GM21381 (cell line): ENCODE results near the gene CD300C.
"Not testable (repeated sequence)": the region's sequence is repeated elsewhere in the genome, so short reads cannot be mapped to it uniquely, and the experiment has no call there.

ENCODE experiments used
- ATAC-seq: cut with Tn5 transposase; IDR thresholded peaks from one replicate; pipeline ENCODE4 v1.9.1; 2021; ENCODE audit warnings: mild to moderate bottlenecking, moderate library complexity; ENCODE audit not compliant: unreplicated experiment

The CD300C gene

GRCh38 chr17:74545843-74546230, at the start of gene CD300C:
Gene CD300C, minus strand, starts transcription at chr17:74546115. Its CDS starts 333 bp downstream, at chr17:74545782.
- ATAC-seq = no peak

- ATAC-seq = no peak
Observed at GRCh38 chr17:74595037-74595750, 49.3 kb upstream of the CD300C start.

GRCh38 chr17:74592087-74592990, 46.4 kb upstream of the CD300C start, which contains the start of gene CD300LD:
Gene CD300LD, minus strand, starts transcription at chr17:74592283. Its CDS starts 81 bp downstream, at chr17:74592202.
- no peak for ATAC-seq

GRCh38 chr17:74591503-74591902, 45.6 kb upstream of the CD300C start:
- ATAC-seq = no peak

- no peak for ATAC-seq
Observed at GRCh38 chr17:74585711-74586110, 39.8 kb upstream of the CD300C start.

- ATAC-seq = no peak
Observed at GRCh38 chr17:74584292-74585060, 38.6 kb upstream of the CD300C start.

GRCh38 chr17:74582633-74583032, 36.7 kb upstream of the CD300C start:
- no peak for ATAC-seq

- ATAC-seq = no peak
Observed at GRCh38 chr17:74579900-74580299, 34.0 kb upstream of the CD300C start.

- ATAC-seq = no peak
Observed at GRCh38 chr17:74578979-74579378, 33.1 kb upstream of the CD300C start.

- no peak for ATAC-seq
Observed at GRCh38 chr17:74574489-74575142, 28.7 kb upstream of the CD300C start.

GRCh38 chr17:74573635-74574034, 27.7 kb upstream of the CD300C start:
- ATAC-seq = not testable (repeated sequence)

- ATAC-seq = no peak
Observed at GRCh38 chr17:74573169-74573568, 27.3 kb upstream of the CD300C start.

GRCh38 chr17:74571621-74572270, 25.8 kb upstream of the CD300C start:
- no peak for ATAC-seq

GRCh38 chr17:74569020-74570003, 23.4 kb upstream of the CD300C start:
- ATAC-seq = no peak

- no peak for ATAC-seq
Observed at GRCh38 chr17:74568106-74568873, 22.4 kb upstream of the CD300C start.

- ATAC-seq = no peak
Observed at GRCh38 chr17:74567397-74567796, 21.5 kb upstream of the CD300C start, which contains the start of gene CD300H. Gene CD300H, minus strand, starts transcription at chr17:74567509.

- ATAC-seq = no peak
Observed at GRCh38 chr17:74566132-74566753, 20.3 kb upstream of the CD300C start.

- no peak for ATAC-seq
Observed at GRCh38 chr17:74565126-74565525, 19.2 kb upstream of the CD300C start.
